KBM-7 (cell line): ENCODE results near the gene ZNF185.
A peak's percentile ranks its signal among the peaks of the same experiment; 100 is the strongest.

Source experiments
- DNase-seq: peaks from one replicate; pipeline ENCODE4 v3.0.0-alpha.2; 2015
- in situ Hi-C: fragments of 300-500 bp; cut with MboI; formaldehyde crosslinking; loops from 2 replicates; pipeline ENCODE4 v1.14.3; 2020; ENCODE audit warnings: low sequenced_read_pairs, low pct_unique_long_range_greater_than_20kb, mixed read lengths

ZNF185 gene

DNA sequence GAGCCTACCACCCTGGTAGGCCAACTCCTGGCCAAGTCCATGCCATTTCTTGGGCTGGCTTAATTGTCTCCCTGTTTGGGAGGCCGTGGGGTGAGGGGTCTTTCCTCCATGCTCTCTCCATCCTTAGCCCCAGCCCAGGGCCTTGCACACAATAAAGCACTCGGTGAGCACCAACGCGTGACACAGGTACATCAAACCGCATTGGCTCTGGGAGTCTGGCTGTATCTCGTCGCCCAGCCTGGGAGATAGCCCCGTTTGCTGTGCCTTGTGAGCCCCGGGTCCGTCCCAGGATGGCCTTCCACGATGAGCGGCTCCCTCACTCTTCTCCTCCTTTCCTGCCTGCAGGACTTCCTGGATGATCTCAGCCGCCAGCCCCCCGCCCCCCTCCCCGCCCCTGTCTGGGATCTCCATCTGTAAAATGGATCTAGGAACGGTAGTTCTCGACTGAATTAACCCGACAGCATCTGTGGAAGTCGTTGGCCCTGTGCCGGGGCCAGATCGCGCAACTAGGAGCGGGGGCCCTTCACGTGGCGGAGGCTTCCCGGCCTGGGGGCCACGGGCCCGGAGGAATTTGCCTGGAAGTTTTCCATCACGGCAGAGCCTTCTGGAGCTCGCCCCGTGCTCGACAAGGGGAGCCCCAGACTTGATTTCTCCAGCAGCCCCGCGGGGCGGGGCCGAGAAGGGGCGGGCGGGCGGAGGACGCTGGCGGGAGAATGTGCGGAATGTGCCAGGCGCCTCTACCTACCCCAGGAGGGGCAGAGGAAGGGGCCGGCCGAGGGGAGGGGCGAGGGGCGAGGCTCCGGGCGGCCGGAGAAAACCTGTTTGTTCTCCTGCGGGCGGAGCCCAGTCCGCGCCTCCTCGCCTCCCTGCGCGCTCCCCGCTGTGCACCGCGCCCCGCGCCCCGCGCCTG lies at the start of gene ZNF185:
ZNF185 (plus strand) TSS at position 846 of the 910 bp plus-strand sequence. CDS start 16,423 bp downstream, outside the sequence.
- in situ Hi-C loops, result no loop called here
- DNase-seq, result no peak

DNA sequence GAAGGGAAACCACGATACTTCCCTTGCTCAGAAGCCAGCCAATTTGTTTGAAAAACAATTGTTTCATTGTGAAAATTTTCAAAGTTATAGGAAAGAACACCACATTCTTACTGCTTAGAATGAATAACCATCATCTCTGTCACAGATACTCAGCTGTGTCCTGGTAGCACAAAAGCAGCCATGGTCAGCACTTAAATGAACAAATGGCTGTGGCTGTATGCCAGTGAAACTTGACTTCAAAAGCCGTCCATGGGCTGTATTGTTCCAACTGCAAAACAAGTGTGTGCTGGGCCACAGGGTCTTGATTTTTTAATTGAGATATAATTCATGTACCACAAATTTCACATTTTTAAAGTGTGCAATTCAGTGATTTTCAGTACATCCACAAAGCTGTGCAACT lies 47.4 kb upstream of the ZNF185 start:
- DNase-seq, result no peak
- in situ Hi-C loops, result no loop called here

DNA sequence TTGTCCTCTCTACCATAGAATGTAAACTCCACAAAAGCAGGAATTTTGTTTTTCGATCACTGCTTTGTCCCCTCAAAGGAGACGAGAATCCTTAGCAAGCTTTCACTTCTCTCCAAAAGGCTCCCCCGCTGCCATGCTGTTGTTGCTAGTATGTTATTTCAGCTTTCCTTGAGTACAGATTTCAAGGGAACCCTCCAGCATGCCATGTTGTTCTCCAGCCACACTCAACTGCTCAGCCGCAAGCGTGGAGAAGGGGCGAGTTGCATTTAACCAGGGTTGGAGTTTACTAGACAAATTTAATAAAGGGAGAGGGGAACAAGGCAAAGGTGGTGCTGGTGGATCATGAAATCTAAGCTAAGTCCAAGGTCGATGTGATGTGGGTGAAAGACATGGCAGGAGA lies 43.9 kb upstream of the ZNF185 start:
- no peak for DNase-seq
- in situ Hi-C loops, result no loop called here

DNA sequence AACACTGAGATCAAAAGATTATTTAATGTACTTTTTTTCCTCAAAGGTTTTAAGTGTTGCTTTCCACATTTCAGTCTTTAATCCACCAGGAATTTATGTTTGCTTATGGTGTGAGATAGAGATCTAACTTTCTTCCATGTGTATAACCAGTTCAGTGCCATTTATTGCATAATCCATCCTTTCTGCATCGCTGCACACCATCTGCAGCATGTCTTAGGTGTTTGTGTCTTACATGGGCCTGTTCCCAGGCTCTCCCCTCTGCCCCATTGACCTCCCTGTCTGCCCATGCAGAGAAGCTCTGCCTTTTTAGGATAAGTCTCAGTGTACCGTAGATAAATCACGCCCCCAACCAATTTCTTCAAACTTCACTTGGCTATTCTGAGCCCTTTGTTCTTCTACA lies 36.8 kb upstream of the ZNF185 start:
- in situ Hi-C loops, result no loop called here
- peak; percentile 43 for DNase-seq

DNA sequence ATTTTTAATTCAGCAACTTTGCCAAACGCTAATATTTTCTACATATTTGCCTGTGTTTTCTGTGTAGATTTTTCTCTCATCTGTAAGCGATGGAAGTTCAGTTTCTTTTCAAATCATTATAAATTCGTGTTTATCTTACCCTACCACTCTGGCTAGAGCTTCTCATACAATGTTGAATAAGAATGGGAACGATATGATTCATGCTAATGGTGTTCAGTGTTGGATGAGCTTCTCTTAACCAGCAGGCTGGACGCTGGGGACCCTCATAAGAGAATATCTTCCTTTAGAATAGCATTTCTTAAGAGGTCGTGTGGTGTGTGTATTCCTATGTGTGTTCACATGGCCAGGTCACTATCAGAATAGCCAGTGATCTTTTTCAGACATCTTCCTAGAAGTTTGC lies 36.0 kb upstream of the ZNF185 start:
- in situ Hi-C loops, result no loop called here
- no peak for DNase-seq

DNA sequence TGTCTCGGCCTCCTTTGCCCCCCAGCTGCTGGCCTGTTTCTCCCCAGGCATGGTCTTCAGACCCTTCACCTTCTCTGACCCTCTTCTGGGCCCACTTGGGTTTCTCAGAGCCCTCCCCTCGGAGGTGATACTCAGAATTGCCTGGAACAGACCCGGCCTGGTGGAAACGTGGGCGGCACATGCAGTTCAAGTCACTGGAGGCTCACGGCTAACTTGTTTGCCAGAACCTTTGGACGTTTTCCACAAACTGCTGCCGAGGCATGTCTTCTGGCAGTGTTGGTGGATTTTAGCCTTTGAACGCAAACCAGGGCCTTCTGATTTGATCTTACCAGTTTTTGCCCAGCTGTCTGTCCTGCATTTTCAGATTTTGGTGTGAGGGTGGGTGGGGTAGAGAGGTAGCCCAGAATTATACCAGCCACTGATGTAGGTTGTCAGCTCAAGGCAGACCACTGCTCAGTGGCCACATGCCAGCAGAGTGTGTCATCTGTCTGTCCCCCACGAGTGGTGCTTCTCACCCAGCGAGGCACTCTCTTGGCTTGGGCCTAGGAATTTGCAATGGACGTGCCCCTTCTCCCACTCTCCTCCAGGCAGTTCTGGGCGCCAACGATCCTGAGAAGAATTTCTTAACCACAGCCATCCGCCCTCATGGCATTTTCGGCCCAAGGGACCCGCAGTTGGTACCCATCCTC lies 32.5 kb upstream of the ZNF185 start:
- in situ Hi-C loops, result no loop called here
- DNase-seq, result no peak

DNA sequence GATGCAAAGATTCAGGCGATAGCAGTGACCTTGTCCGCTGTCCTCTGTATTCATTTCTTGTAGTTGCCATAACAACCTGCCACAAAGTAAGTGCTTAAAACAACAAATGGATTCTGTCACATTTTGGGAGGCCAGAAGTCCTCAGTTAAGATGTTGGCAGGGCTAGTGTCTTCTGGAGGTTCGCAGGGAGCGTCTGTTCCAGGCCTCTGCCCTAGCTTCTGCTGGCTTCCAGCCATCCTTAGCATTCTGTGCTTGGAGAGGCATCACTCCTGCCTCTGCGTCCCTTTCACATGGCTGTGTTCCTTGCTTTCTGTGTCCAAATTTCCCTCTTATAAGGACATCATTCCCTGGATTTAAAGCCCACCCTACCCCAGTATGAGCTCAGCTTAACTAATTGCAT lies 31.5 kb upstream of the ZNF185 start:
- in situ Hi-C loops, result no loop called here
- DNase-seq, result no peak

DNA sequence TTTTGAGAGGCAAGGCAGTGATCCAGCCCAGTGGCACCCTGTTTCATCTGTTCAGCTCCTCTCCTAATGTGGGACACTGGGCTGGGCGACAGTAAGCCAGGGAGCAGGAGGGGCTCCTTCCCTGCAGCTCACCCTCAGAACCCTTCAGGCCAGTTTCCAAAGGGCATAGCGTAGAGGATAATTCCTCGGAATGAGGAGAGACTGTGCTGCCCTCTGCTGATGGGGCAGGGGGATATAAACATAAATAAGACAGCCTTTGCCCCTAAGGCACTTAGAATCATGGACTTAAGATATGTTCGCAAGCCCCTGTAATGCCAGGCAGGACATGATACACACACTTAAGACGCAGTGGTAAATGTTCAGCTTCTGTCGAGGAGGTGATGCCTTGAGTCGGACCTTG lies 27.9 kb upstream of the ZNF185 start:
- in situ Hi-C loops, result no loop called here
- DNase-seq, result no peak

DNA sequence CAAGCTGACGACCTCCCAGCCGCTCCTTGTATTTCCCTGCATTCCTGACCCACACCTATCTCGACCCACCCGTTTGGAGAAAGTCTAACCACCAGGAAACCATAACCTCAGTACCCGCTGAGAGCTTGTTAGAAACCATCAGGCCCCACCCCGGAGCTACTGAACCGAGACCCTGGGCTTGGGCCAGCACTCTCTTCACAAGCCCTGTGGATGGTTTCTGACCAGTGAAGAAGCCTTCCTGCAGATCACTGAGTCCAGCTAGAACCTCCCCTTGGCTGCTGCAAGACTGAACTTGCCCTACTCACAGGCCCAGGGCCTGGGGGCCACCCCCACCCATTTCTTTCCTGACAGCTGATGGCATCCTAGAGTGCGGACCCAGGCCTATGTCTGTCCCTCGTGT lies 26.6 kb upstream of the ZNF185 start:
- no peak for DNase-seq
- in situ Hi-C loops, result no loop called here

DNA sequence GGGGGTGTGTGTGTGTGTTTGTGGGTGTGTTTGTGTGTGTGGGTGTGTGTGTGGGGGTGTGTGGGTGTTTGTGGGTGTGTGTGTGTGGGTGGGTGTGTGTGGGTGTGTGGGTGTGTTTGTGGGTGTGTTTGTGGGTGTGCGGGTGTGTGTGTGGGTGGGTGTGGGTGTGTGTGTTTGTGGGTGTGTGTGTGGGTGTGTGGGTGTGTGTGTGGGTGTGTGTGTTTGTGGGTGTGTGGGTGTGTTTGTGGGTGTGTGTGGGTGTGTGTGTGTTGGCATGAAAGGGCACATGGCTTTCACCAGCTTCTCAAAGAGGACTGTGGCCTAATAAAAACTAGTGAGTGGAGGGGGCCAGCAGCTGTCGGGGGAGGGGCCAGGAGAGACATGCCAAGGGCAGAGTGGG lies 25.3 kb upstream of the ZNF185 start:
- no peak for DNase-seq
- in situ Hi-C loops, result no loop called here

DNA sequence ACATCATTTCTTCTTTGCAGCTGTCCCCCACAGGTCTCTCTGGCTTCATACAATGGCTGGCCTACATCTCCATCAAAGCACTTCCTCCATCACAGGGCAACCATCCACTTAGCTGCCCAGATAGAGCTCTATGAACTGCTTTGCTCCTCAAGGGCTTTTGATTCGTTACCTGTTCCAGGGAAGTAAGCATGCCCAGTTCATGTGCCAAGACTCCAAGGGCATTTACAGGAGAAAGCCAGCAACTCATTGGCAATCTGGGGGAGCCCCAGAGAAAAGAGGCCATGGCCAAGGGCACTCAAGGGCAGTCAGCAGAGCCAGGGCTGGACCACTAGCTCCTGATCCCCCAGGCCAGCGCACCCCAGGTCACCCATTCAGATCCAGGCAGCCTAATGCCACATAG lies 24.5 kb upstream of the ZNF185 start:
- no peak for DNase-seq
- in situ Hi-C loops, result no loop called here

DNA sequence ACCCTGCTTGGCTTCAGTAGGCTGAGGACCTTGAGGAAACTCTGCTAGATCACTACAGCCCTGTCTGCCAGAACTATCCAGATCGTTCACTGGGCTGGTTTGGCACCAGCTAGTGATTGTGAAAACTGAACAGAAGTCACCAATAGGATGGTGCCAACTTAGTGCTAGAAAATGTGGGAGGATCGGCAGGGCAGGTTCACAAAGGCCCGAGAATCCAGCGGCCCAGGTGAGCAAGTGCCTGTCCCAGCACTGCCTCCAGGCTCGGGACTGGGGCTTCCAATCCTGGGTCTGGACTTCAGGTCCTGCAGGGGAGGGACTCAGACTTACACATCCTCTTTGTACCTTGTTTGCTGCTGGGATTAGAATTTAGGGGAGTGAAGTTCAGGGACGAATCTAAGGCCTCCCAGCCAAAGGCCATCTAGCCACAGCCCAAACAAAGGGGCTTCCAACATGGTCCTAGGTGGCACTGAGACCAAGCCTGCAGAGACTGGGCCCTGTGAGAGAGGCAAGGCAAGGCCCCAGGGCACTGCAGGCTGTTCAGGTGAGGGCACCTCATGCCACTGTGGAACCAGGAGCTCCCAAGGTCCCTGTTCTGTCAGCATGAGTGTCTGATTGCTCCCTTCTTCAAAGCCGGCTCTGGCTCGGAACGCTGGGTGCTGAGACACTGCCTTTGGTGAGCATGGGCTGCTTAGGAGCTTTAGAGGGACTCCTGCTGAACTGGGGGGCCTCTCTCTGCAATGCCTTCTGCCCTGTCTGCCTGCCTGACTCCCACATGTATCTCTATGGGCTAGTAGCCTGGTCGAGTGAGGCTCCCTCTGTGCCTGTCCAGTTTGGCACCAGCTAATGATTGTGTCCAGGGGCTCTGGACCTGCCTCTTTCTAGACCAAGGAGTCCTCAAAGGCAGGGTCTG lies 20.7 kb upstream of the ZNF185 start:
- in situ Hi-C loops, result no loop called here

DNA sequence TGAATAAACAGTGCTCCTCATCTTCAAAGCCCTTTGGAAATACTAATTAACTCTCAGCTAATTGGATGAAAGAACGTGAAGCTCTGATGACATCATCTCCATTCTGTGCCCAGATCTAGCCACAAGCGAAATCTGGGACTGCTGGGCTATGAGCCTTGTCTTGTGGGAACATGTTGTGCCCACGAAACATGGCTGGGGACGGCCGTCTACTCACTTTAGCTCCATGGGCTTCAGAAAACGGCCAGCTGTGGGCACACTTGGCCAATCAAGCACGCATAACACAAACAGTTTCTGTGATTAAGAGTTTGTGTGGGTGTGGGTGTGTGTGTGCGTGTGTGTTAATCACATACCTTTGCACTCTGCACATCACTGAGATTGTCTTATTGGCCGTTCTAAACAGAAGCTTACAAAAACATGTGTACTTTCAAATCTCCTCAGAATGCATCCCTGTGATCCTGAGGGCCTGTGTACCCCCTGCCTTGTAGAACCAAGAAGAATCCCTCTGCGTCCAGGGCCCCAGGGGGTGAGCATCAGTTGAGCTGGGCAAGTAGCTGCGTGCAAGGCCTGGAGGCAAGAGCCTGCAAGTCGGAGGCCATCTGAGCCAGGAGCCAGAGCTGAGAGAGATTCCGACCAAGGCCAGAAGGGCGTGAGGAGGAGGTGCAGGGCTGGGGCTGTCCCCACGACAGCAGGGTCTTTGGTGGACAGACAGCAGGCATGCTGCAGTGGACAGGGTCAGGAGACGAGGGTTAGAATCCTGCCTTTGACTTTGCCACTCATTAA lies 18.7 kb upstream of the ZNF185 start:
- no peak for DNase-seq
- in situ Hi-C loops, result no loop called here

More for the DNA sequence above, 20.7 kb upstream of the ZNF185 start:
- DNase-seq, result no peak

DNA sequence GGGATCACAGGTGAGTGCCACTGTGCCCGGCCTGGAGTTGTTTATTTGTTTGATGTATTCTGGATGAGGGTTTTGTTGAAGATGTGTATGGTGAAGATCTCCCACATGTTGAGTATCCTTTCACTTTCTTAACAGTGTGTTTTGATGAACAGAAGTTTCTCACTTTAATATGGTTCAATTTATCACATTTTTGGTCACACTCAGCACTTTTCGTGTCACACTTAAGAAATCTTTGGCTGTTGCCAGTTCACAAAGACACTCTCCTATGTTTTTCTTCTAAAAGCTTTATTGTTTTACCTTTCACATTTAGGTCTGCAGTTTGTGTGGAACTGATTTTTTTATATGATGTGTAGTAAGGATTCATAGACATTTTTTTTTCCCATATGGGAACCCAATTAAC lies 16.6 kb upstream of the ZNF185 start:
- DNase-seq, result no peak
- in situ Hi-C loops, result no loop called here

DNA sequence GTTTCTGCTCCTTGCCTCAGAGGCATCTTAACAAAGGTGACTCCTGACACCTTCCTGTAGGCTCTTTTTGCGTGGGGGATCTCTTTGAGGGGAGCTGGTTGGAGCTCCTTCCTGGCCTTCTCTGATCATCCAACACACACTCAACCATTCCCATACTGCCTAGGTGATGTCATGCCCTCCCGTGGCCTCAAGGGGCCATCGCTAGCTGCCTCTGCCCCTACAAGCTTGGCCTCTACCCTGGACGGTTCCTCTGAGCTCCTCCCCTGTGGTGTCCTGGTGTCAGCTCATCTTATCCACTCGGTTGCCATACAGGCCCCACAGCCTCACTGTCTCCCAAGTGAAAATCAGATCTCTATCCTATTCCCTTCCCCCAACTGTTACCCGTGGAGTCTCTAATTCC lies 13.7 kb upstream of the ZNF185 start:
- in situ Hi-C loops, result no loop called here
- DNase-seq, result no peak

DNA sequence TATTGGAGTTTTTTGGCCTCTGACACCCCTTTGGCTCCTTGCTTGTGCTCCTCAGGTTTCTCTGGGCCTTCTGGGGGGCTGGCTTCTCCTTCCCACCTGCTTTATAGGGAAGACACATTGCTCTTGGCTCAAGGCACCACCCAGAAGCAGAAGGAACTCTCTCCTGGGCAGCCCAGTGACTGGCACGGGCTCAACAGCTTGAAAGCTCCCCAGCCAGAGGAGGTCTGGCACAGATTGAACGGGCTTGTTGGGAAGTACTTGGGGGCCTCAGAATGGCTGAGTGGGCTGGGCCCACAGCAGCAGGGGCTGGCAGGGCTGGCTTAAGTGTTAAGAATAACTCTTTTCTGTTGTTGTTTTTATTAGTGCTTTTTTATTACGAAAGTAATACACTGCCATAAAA lies 11.2 kb upstream of the ZNF185 start:
- in situ Hi-C loops, result no loop called here
- no peak for DNase-seq

DNA sequence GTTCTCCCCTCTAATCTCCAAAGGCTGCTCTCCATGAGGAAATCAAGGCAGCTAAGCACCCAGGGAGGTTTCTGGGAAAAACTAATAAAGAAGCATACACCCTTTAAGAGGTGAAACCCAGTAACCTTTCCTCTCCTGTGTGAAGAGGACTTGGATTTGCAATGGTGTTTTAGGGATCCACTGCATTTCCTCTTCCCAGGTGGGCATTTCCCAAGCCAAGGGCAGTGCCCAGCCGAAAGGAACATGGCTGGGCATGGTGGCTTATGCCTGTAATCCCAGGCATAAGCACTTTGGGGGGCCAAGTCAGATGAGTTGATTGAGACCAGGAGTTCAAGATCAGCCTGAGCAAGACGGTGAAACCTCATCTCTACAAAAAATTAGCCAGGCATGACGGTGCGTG lies 5.4 kb upstream of the ZNF185 start:
- DNase-seq, result no peak
- in situ Hi-C loops, result no loop called here

DNA sequence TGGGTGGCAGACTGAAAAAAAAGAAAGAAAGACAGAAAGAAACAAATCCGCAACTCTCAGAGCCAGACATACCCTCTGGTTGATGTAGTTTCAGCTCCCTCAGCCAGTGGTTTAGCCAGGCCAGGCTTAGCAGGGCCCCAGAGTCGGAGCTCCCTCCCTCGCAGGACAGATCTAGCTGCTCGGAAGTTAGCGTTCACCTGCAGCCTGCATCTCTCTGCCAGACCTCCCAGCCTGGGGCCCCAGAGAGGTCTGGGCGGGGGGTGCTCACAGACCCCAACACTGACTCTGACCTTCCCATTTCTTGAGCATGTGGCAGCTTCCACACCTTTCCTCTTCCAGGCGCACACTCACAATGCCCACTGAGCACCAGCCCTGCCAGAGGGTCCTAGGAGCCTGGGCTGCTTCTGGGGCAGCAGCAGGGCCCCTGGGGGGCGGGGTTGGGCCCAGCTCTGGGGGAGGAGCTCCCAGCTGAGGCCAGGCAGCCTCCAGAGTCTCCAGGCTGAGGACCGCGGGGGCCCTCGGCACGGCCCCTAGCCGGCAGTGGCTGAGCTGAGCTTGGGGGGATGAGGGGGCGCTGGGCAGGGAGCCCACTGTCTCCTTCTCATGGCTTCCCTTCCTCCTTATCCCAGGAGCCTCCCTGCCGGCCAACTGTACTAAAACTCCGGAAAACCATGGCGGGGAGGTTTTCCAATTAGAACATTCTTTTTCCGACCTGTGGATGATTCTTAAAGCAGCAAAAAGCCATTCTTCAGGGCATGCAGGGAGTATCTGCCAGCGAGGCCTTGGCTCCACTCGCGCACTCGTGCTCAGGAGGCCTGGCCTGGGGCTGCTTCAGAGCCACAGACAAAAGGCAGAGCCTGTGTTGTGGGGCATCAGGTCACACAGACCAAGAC lies 4.6 kb upstream of the ZNF185 start:
- in situ Hi-C loops, result no loop called here
- DNase-seq, result no peak
